CD14-positive monocyte (primary cell): ENCODE results near the gene MRPL23. TPM values are rescaled to one million over a fixed set of nuclear protein-coding genes. Genes with fewer than 3 reads are reported as not detected.
A peak's percentile ranks its signal among the peaks of the same experiment; 100 is the strongest.

ENCODE experiments used
- DNase-seq, 3 donors: peaks; one replicate each; pipeline ENCODE4 v3.0.0-alpha.2; 2011 to 2022
- H2AFZ ChIP-seq: 2 replicates; pipeline ENCODE4 v1.6.0; 2012; ENCODE audit warnings: mild to moderate bottlenecking, low read depth, low read length, inconsistent platforms; ENCODE audit not compliant: insufficient read depth, poor library complexity, severe bottlenecking
- H3K27ac ChIP-seq, 2 donors: 1 replicate in 1 of 2; 2 replicates in 1 of 2; pipeline ENCODE4 v1.5.1; 2012 to 2013; ENCODE audit warnings: low read length in 2 of 2, control low read depth in 1 of 2, inconsistent platforms in 1 of 2, low read depth in 1 of 2, mild to moderate bottlenecking in 1 of 2
- H3K27me3 ChIP-seq, 2 donors: one replicate each; pipeline versions ENCODE4 v1.6.0 to v1.6.1; 2011 to 2013; ENCODE audit warnings: low read length in 2 of 2; ENCODE audit not compliant: control insufficient read depth in 2 of 2, insufficient read depth in 2 of 2
- H3K36me3 ChIP-seq, 2 donors: replicated peaks in 1 of 2; 1 replicate in 1 of 2; 2 replicates in 1 of 2; pipeline versions ENCODE4 v1.5.1 to v1.6.1; 2012 to 2013; ENCODE audit warnings: low read length in 2 of 2, control low read depth in 1 of 2, inconsistent platforms in 1 of 2, mild to moderate bottlenecking in 1 of 2; ENCODE audit not compliant: insufficient read depth in 2 of 2, control insufficient read depth in 1 of 2
- H3K4me1 ChIP-seq, 2 donors: 1 replicate in 1 of 2; 2 replicates in 1 of 2; pipeline versions ENCODE4 v1.5.1 to v1.6.1; 2012 to 2013; ENCODE audit warnings: low read length in 2 of 2, control low read depth in 1 of 2, inconsistent platforms in 1 of 2, mild to moderate bottlenecking in 1 of 2, moderate library complexity in 1 of 2; ENCODE audit not compliant: insufficient read depth in 2 of 2, control insufficient read depth in 1 of 2
- H3K4me2 ChIP-seq: replicated peaks from 2 replicates; pipeline ENCODE3; 2012; ENCODE audit warnings: low read length, moderate library complexity, mild to moderate bottlenecking; ENCODE audit not compliant: poor library complexity, severe bottlenecking; ENCODE audit errors: extremely low read depth
- H3K4me3 ChIP-seq, 3 experiments: fragments of 200-600 bp in 1 of 3; sonication (generic) in 1 of 3; replicated peaks in 1 of 3; 1 replicate in 2 of 3; 2 replicates in 1 of 3; pipeline ENCODE4 v1.5.1; 2011 to 2013; ENCODE audit warnings: low read length in 3 of 3, mild to moderate bottlenecking in 3 of 3, control low read depth in 2 of 3, low read depth in 2 of 3, inconsistent platforms in 1 of 3, moderate library complexity in 1 of 3
- H3K79me2 ChIP-seq: 2 replicates; pipeline ENCODE4 v1.6.0; 2012; ENCODE audit warnings: mild to moderate bottlenecking, control low read depth, inconsistent platforms, low read length, moderate library complexity; ENCODE audit not compliant: insufficient read depth
- H3K9ac ChIP-seq: 2 replicates; pipeline ENCODE4 v1.6.0; 2017; ENCODE audit warnings: low read length, mild to moderate bottlenecking; ENCODE audit not compliant: insufficient read depth, poor library complexity, severe bottlenecking
- H3K9me3 ChIP-seq, 2 donors: replicated peaks in 1 of 2; 1 replicate in 1 of 2; 2 replicates in 1 of 2; pipeline versions ENCODE4 v1.5.1 to v1.6.1; 2012 to 2013; ENCODE audit warnings: low read length in 2 of 2, control low read depth in 1 of 2; ENCODE audit not compliant: control insufficient read depth in 1 of 2, insufficient read depth in 1 of 2
- H4K20me1 ChIP-seq: 2 replicates; pipeline ENCODE4 v1.6.0; 2012; ENCODE audit warnings: mild to moderate bottlenecking, low read length, control low read depth, moderate library complexity; ENCODE audit not compliant: insufficient read depth
- H3K27ac Mint-ChIP-seq, 7 donors: one replicate each; pipeline ENCODE4 v1.8.0; 2020; ENCODE audit warnings: mild to moderate bottlenecking in 7 of 7, mixed read lengths in 7 of 7, moderate library complexity in 6 of 7, inconsistent platforms in 2 of 7
- H3K27me3 Mint-ChIP-seq, 3 donors: one replicate each; pipeline ENCODE4 v1.8.0; 2021 to 2022; ENCODE audit warnings: low read depth in 3 of 3, mild to moderate bottlenecking in 3 of 3, mixed read lengths in 3 of 3, moderate library complexity in 3 of 3, inconsistent platforms in 1 of 3
- H3K36me3 Mint-ChIP-seq, 2 donors: one replicate each; pipeline ENCODE4 v1.8.0; 2020; ENCODE audit warnings: mixed read lengths in 2 of 2, inconsistent platforms in 1 of 2, mild to moderate bottlenecking in 1 of 2
- H3K4me1 Mint-ChIP-seq: one replicate; pipeline ENCODE4 v1.8.0; 2020; ENCODE audit warnings: mild to moderate bottlenecking, mixed read lengths
- H3K4me3 Mint-ChIP-seq, 2 donors: one replicate each; pipeline ENCODE4 v1.8.0; 2020; ENCODE audit warnings: mild to moderate bottlenecking in 2 of 2, mixed read lengths in 2 of 2, moderate library complexity in 1 of 2
- H3K9me3 Mint-ChIP-seq, 7 donors: one replicate each; pipeline ENCODE4 v1.8.0; 2020 to 2022; ENCODE audit warnings: mixed read lengths in 7 of 7, mild to moderate bottlenecking in 6 of 7, moderate library complexity in 6 of 7, inconsistent platforms in 2 of 7
- WGBS: methylation state at CpG from one replicate; pipeline ENCODE4 v1.1.5; 2013; ENCODE audit warnings: missing lambda C conversion rate; ENCODE audit not compliant: insufficient coverage; 5-methylcytosine and 5-hydroxymethylcytosine counted together
- intact Hi-C, 2 donors: fragments of 100-400 bp; cut with micrococcal nuclease; formaldehyde crosslinking; loops; one replicate each; pipeline versions ENCODE4 v1.15.0 to v1.15.1; 2023
- polyA plus RNA-seq, 3 donors: library from polyadenylated mRNA; depleted of rRNA in 1 of 3; unstranded in 2 of 3; stranded (reverse) in 1 of 3; fragments of 300-500 nt in 2 of 3; fragments of >200 nt in 1 of 3; fragmentation: Illumina TruSeq in 2 of 3; gene quantifications; 1 replicate in 2 of 3; 2 replicates in 1 of 3; pipeline ENCODE4 v1.2.3, GENCODE V29; 2012 to 2021
- TF ChIP-seq, protein P1 (sequence below): fragments of 200-600 bp; IDR thresholded peaks from one replicate; pipeline ENCODE4 v1.8.0; 2022; ENCODE audit warnings: antibody characterized with exemption, mild to moderate bottlenecking

Gene MRPL23
- polyA plus RNA-seq, 3 donors = 19.3 to 109 (median 51.1) TPM

DNA sequence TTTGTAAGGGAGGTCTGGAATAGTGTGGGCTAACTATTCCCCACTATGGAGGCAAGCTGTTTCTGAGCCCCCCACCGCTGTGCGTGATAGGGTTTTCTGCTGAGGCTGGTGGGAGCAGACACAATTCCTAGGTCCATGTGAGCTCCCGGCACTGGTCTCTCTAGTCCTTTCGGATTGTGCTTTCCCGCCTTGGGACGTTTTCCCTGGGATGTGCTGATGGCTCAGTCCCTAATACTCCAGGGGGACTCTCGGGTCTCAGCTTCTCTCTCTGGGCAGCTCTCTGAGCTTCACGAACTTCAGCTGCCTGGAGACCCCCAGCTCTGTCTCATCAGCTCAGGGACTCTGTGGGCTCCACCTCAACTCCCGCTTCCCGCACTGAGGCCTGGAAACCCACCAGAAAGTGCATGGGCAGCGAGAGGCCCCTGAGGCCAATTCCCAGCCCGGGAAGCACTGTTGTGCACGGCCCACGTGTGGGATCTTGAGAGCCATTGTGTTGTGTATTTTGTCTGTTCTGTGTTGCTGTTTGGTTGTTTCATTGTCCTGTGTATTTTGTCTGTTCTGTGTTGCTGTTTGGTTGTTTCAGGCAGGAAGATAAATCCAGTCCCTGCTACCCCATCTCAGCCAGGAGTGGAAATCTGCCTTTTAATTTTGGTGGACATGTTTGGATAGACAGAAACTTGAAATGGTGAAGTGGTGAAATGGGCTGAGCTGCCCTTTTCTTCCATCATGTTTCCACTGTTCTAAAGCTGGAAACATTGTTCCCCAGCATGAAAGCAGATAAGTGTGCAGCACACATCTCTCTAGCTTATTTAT, 40.3 kb upstream of the MRPL23 start:
- 90% methylated on average over 12 of the region's 14 CpGs for WGBS
- no peak for DNase-seq
- no peaks in the 10 kb centered on the region for H3K9me3 Mint-ChIP-seq
- H3K9ac ChIP-seq = no peak overlapping the region
- intact Hi-C loops = no loop called here
- peaks cover 2 to 4% of the 10 kb centered on the region in 2 donors for H3K4me1 ChIP-seq
- H3K9me3 ChIP-seq = no peaks in the 10 kb centered on the region
- no peak overlapping the region for H3K27ac Mint-ChIP-seq
- no peaks in the 10 kb centered on the region for H3K79me2 ChIP-seq
- H3K27ac ChIP-seq = no peak overlapping the region
- no peaks in the 10 kb centered on the region for H3K27me3 ChIP-seq
- TF ChIP-seq, protein P1, sequence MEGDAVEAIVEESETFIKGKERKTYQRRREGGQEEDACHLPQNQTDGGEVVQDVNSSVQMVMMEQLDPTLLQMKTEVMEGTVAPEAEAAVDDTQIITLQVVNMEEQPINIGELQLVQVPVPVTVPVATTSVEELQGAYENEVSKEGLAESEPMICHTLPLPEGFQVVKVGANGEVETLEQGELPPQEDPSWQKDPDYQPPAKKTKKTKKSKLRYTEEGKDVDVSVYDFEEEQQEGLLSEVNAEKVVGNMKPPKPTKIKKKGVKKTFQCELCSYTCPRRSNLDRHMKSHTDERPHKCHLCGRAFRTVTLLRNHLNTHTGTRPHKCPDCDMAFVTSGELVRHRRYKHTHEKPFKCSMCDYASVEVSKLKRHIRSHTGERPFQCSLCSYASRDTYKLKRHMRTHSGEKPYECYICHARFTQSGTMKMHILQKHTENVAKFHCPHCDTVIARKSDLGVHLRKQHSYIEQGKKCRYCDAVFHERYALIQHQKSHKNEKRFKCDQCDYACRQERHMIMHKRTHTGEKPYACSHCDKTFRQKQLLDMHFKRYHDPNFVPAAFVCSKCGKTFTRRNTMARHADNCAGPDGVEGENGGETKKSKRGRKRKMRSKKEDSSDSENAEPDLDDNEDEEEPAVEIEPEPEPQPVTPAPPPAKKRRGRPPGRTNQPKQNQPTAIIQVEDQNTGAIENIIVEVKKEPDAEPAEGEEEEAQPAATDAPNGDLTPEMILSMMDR = no peak
- H3K4me3 ChIP-seq = no peak overlapping the region
- no peaks in the 10 kb centered on the region for H3K36me3 ChIP-seq
- H4K20me1 ChIP-seq = no peaks in the 10 kb centered on the region
- H3K4me1 Mint-ChIP-seq = peaks cover 8% of the 10 kb centered on the region
- peaks cover 7 to 11% of the 10 kb centered on the region in 2 donors for H3K36me3 Mint-ChIP-seq
- no peak overlapping the region for H2AFZ ChIP-seq
- no peak overlapping the region for H3K4me2 ChIP-seq
- H3K4me3 Mint-ChIP-seq = no peak overlapping the region
- peaks cover 0 to 10% (median 2%) of the 10 kb centered on the region in 3 donors for H3K27me3 Mint-ChIP-seq

DNA sequence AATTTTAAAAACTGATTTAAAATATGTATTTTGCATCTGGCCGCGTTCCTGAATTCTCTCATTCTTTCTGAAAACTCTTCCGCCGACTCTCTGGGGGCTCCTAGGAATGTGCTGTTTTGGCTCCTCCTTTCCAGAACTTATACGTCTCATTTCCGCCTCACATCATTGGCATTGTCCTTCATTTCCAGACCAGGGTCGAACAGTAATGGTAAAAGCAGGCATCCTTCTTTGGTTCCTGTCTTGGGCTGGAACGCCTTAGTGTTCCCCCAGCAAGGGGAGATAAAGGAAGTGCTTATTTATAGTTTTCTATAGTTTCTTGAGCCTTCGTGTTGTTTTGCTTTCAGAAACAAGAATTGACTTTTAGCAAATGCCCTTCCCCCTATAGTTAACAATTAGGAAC, 38.5 kb upstream of the MRPL23 start:
- H3K27ac Mint-ChIP-seq = peak overlapping the region in 1 of 7 donors; percentile 21
- intact Hi-C loops = no loop called here
- H3K4me3 ChIP-seq = no peak overlapping the region

More for the DNA sequence above, 38.5 kb upstream of the MRPL23 start:
- peaks cover 19% of the 10 kb centered on the region for H3K4me1 Mint-ChIP-seq
- H3K9me3 ChIP-seq = no peaks in the 10 kb centered on the region
- H3K36me3 ChIP-seq = no peaks in the 10 kb centered on the region
- TF ChIP-seq, protein P1 = no peak
- no peak overlapping the region for H3K27ac ChIP-seq
- H3K79me2 ChIP-seq = no peaks in the 10 kb centered on the region
- no peak overlapping the region for H3K4me3 Mint-ChIP-seq
- no peaks in the 10 kb centered on the region for H4K20me1 ChIP-seq
- peaks cover 6 to 10% of the 10 kb centered on the region in 2 donors for H3K36me3 Mint-ChIP-seq
- peaks cover 0 to 10% (median 2%) of the 10 kb centered on the region in 3 donors for H3K27me3 Mint-ChIP-seq
- no peak overlapping the region for H3K9ac ChIP-seq
- peaks cover 15% of the 10 kb centered on the region in 2 donors for H3K4me1 ChIP-seq
- no peak overlapping the region for H2AFZ ChIP-seq
- no peaks in the 10 kb centered on the region for H3K27me3 ChIP-seq
- H3K4me2 ChIP-seq = no peak overlapping the region
- H3K9me3 Mint-ChIP-seq = no peaks in the 10 kb centered on the region
- no peak for DNase-seq
- WGBS = 77% methylated on average over 6 of the region's 9 CpGs
